ENCODE measurements around the gene PPIF. TPM values are rescaled to one million over a fixed set of nuclear protein-coding genes. Genes with fewer than 3 reads are reported as not detected.

The PPIF gene
- total and polyA plus RNA-seq, 8 donors: 29.7 to 75.6 (median 31.0) TPM

DNA sequence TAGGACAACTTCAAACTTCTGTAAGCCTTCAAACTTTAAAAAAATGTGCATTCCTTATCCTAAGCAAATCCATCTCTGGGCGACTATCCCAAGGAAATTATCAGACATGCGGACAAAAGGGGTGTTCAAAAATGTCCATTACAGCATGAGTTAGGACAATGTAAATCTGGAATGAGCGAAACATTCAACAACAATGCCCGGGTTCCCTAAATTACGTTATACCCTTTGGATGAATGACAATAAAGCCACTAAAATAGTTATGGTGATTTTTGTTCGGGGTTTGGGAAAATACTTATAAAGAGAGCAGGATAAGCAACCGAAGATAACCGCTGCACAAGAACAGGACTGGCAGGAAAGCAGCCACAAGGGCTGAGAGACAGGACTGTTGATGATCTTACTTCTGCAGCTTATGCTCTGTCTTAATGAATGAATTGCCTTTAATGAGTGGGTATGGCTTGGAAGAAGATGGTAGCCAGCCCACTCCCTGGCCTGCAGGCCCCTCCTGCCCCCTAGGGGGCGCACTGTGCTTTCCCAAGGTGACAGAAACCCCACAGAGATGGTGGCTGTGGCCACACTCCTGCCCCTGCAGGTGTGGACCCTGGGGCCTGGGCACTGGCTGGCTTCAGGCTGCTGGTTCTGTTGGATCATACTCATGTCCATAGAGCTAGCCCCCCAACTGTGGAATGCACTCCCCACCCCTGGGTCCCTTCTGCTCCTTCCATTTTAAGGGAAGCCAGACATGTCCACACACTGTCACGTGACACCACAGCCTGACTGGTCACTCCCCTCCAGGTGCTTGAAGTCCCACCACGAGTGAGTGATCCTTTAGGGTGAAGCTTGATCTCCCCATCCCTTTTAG is 53.1 kb downstream of the PPIF start:
- H3K27ac ChIP-seq: peak overlapping the region; percentile 81 to 87
- H3K36me3 ChIP-seq: no peaks in the 10 kb centered on the region
- no peaks in the 10 kb centered on the region for H3K9me3 ChIP-seq
- peaks cover 0 to 16% of the 10 kb centered on the region in 2 donors for H3K27me3 ChIP-seq
- ATAC-seq (peak; percentile 45), DNase-seq (peak in 2 of 4 donors; percentile 28 to 87)
- no peak overlapping the region for H3K4me3 ChIP-seq
- intact Hi-C loops (cut with DNase I): loop anchor here in 1 of 2 donors (5.0 kb wide), 1 partner anchor 42 kb away; no protein-coding TSS in a partner anchor
- TF ChIP-seq CTCF (IDR thresholded peaks at IDR 0.05): peak; percentile 64 to 72
- H3K4me1 ChIP-seq: peaks cover 68 to 76% of the 10 kb centered on the region in 2 donors

- H3K27me3 ChIP-seq: peaks cover 0 to 16% of the 10 kb centered on the region in 2 donors
- intact Hi-C loops (cut with DNase I): loop anchor here in 1 of 2 donors (5.0 kb wide), 1 partner anchor 41 kb away; no protein-coding TSS in a partner anchor
- peaks cover 77 to 85% of the 10 kb centered on the region in 2 donors for H3K4me1 ChIP-seq
- H3K36me3 ChIP-seq: no peaks in the 10 kb centered on the region
- no peak overlapping the region for H3K4me3 ChIP-seq
- TF ChIP-seq CTCF (IDR thresholded peaks at IDR 0.05): no peak
- H3K27ac ChIP-seq: peak overlapping the region; percentile 62 to 79
- peak; percentile 4 for ATAC-seq
- peak in 2 of 4 donors; percentile 80 to 87 for DNase-seq
- no peaks in the 10 kb centered on the region for H3K9me3 ChIP-seq
Measured at GRCh38 chr10:79401015-79401921, 54.0 kb downstream of the PPIF start.

DNA sequence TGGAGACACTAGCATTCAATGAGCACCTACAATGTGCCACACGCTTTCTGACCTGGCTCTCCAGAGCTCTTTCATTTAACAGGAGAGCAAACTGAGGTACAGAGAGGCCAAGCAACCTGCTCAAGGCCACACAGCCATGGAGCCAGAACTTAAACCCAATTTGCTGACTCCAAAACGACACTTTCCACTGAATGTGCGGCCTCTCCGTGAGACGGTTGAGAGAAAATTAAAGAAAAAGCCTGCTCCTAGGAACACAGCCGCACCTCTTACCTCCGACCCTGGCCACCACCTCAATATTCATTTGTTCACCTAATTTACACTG is 55.3 kb downstream of the PPIF start:
- H3K4me1 ChIP-seq: peaks cover 71 to 90% of the 10 kb centered on the region in 2 donors
- ATAC-seq (no peak), DNase-seq (peak in 1 of 4 donors; percentile 2)
- H3K9me3 ChIP-seq: no peaks in the 10 kb centered on the region
- no peak for TF ChIP-seq CTCF (IDR thresholded peaks at IDR 0.05)
- H3K36me3 ChIP-seq: no peaks in the 10 kb centered on the region
- peak overlapping the region; percentile 79 to 81 for H3K27ac ChIP-seq
- H3K4me3 ChIP-seq: no peak overlapping the region
- H3K27me3 ChIP-seq: peaks cover 0 to 16% of the 10 kb centered on the region in 2 donors
- intact Hi-C loops (cut with DNase I): loop anchor here in 1 of 2 donors (5.0 kb wide), 1 partner anchor 40 kb away; no protein-coding TSS in a partner anchor

DNA sequence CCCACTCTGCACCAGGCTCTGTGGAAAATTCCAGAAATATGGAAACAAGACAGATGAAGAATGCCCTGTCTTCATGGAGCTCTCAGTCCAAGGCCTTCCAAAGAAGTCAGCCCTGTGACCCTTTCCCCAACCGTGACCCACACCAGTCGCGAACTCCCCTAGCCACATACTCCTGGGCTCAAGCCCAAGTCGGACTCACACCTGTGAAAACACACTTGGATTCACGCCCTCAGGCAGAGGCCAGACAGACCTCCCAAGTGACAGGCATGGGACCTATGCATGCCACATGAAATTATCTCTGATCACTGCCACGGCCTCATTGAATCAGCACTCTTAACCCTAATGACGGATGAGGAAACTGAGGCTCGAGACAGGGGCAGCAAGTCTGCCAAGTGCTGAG is 55.7 kb downstream of the PPIF start:
- intact Hi-C loops (cut with DNase I): loop anchor here in 1 of 2 donors (5.0 kb wide), 1 partner anchor 39 kb away; no protein-coding TSS in a partner anchor
- Histone ChIP-seq H3K27ac (peak overlapping the region; percentile 79 to 81), H3K27me3 (peaks cover 0 to 16% of the 10 kb centered on the region in 2 donors), H3K4me1 (peaks cover 74 to 90% of the 10 kb centered on the region in 2 donors), H3K9me3 (no peaks in the 10 kb centered on the region), H3K4me3 (no peak overlapping the region), H3K36me3 (no peaks in the 10 kb centered on the region)
- peak in 2 of 4 donors; percentile 25 to 28 for DNase-seq
- ATAC-seq: no peak
- no peak for TF ChIP-seq CTCF (IDR thresholded peaks at IDR 0.05)
